PFSK-1 (cell line): ENCODE data around the gene ZIC1.

Experiments used
- FOXP2 ChIP-seq: optimal IDR thresholded peaks from 2 replicates; pipeline ENCODE3; 2011; ENCODE audit warnings: borderline replicate concordance, control low read depth, inconsistent platforms; ENCODE audit not compliant: insufficient read depth; ENCODE audit errors: extremely low read length, extremely low read depth
- POLR2AphosphoS5 ChIP-seq: IDR thresholded peaks from 2 replicates; pipeline ENCODE4 v1.6.1; 2012; ENCODE audit warnings: low read depth, mild to moderate bottlenecking, control low read depth, low read length, moderate library complexity
- REST ChIP-seq, 2 experiments: IDR thresholded peaks; 2 replicates each; pipeline versions ENCODE4 v1.6.1 to v1.8.0; 2011 to 2012; ENCODE audit warnings: low read depth in 2 of 2, low read length in 2 of 2, control low read depth in 1 of 2, inconsistent platforms in 1 of 2, mild to moderate bottlenecking in 1 of 2, moderate library complexity in 1 of 2; ENCODE audit not compliant: insufficient read depth in 1 of 2
- SIN3A ChIP-seq: IDR thresholded peaks from 2 replicates; pipeline ENCODE4 v1.6.1; 2012; ENCODE audit warnings: mild to moderate bottlenecking, low read length, moderate library complexity, borderline replicate concordance; ENCODE audit not compliant: insufficient read depth
- TAF1 ChIP-seq: IDR thresholded peaks from 2 replicates; pipeline ENCODE4 v1.6.1; 2012; ENCODE audit warnings: low read length, control low read depth, borderline replicate concordance; ENCODE audit not compliant: insufficient read depth

Gene ZIC1

GRCh38 chr3:147425388-147425850 lies 16.3 kb downstream of the ZIC1 start:
- TF ChIP-seq TAF1 (no peak), SIN3A (no peak), FOXP2 (no peak), POLR2AphosphoS5 (no peak), REST (IDR thresholded peaks at IDR 0.05; ENCODE audit: insufficient read depth in 1 of 2, low read depth in 2 of 2, low read length in 2 of 2) (no peak)

- no peak for TF ChIP-seq TAF1
- TF ChIP-seq SIN3A, result no peak
- no peak for TF ChIP-seq REST (IDR thresholded peaks at IDR 0.05; ENCODE audit: insufficient read depth in 1 of 2, low read depth in 2 of 2, low read length in 2 of 2)
- TF ChIP-seq FOXP2, result no peak
- no peak for TF ChIP-seq POLR2AphosphoS5
These were observed 17.8 kb downstream of the ZIC1 start for GRCh38 chr3:147426931-147427330.

- no peak for TF ChIP-seq FOXP2
- no peak for TF ChIP-seq TAF1
- no peak for TF ChIP-seq POLR2AphosphoS5
- TF ChIP-seq REST (IDR thresholded peaks at IDR 0.05; ENCODE audit: insufficient read depth in 1 of 2, low read depth in 2 of 2, low read length in 2 of 2), result no peak
- TF ChIP-seq SIN3A, result no peak
These were observed 18.6 kb downstream of the ZIC1 start for GRCh38 chr3:147427746-147428145.

GRCh38 chr3:147428326-147428725 lies 19.2 kb downstream of the ZIC1 start:
- TF ChIP-seq TAF1 (no peak), REST (IDR thresholded peaks at IDR 0.05; ENCODE audit: insufficient read depth in 1 of 2, low read depth in 2 of 2, low read length in 2 of 2) (no peak), POLR2AphosphoS5 (no peak), FOXP2 (no peak), SIN3A (no peak)

- TF ChIP-seq SIN3A, result no peak
- no peak for TF ChIP-seq REST (IDR thresholded peaks at IDR 0.05; ENCODE audit: insufficient read depth in 1 of 2, low read depth in 2 of 2, low read length in 2 of 2)
- TF ChIP-seq TAF1, result no peak
- no peak for TF ChIP-seq POLR2AphosphoS5
- TF ChIP-seq FOXP2, result no peak
These were observed 19.6 kb downstream of the ZIC1 start for GRCh38 chr3:147428754-147429153.
